Activated CD4-positive, CD25-positive, alpha-beta regulatory T cell treated with anti-CD3 and anti-CD28 coated beads, Interleukin-2, amount 50 U/mL, for 24 hours (primary cell): Measurements from ENCODE around the gene TTC22.
A peak's percentile ranks its signal among the peaks of the same experiment; 100 is the strongest.
"Not testable (repeated sequence)": the region's sequence is repeated elsewhere in the genome, so short reads cannot be mapped to it uniquely, and the experiment has no call there.

Source experiments
- ATAC-seq, 2 donors: fragments of 150-1000 bp; cut with Tn5 transposase; one replicate each; pipeline ENCODE4 v1.10.0; 2021; ENCODE audit warnings: mild to moderate bottlenecking in 1 of 2, moderate library complexity in 1 of 2

Gene TTC22

DNA sequence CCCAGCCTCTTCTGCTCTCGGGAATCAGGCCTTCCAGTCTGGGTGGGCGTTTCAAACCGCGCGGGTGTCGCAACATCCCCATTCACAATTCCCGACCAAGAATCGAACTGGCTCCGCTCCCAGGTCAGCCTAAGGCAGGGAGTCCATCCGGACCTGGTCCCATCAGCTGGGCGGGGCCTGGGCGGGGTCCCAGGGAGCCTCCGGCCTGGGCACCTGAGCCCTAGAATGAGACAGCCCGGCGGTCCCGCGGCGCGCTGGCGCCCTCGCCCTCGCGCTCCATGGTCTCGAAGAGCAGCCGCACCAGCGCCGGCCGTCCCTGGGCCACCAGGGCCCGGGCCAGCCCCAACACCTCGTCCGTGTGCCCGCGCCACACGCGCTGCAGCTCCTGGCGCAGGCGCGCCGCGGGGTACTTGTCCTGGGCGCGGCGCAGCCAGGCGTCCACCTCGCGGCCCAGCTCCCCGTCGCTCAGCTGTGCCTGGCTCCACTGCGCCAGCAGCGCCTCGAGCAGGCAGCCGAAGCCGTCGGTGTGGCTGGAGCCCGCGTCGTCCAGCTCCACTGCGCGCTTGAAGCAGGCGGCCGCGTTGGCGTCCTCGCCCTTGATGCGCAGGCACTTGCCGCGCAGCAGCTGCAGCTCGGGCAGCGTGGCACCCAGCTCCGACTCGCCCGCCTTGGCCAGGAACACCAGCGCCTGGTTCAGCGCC lies 19.9 kb downstream of the TTC22 start:
- no peak for ATAC-seq

DNA sequence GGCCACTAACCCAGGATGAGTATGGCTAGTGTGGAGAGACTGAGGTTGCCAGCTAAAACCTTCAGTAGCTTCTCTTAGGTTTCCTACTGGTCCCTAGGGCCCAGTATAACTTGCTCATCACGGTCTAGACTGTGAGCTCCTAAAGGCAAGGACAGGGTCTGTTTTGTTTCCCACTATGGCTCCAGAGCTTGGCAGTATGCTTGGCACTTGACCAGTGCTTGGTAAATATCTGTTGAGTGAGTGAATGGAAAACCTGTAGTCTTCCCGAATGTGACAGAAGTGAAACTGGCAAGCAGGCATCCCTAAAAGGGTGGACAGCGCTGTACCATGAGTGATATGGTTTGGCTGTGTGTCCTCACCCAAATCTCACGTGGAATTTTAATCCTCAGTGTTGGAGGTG lies 23.7 kb downstream of the TTC22 start:
- no peak for ATAC-seq

DNA sequence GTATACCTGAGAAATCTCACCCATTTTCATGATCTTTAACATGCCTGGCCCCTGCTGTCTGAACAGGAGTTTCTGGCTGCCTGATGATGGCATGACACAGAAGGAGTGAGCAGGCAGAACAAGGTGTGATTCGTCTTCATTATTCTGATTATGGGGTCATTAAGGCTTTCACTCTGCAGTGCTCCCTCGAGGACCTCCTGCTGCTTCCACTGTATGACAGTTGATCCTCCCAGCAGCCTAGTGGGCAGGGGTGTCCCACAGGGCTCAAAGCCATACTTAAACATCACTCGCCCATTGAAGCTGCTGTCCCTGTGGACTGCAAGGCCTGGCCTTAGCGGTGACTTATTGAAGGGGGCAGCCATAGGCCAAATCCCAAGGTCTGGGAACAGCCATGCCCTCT lies 24.1 kb downstream of the TTC22 start:
- ATAC-seq: no peak

DNA sequence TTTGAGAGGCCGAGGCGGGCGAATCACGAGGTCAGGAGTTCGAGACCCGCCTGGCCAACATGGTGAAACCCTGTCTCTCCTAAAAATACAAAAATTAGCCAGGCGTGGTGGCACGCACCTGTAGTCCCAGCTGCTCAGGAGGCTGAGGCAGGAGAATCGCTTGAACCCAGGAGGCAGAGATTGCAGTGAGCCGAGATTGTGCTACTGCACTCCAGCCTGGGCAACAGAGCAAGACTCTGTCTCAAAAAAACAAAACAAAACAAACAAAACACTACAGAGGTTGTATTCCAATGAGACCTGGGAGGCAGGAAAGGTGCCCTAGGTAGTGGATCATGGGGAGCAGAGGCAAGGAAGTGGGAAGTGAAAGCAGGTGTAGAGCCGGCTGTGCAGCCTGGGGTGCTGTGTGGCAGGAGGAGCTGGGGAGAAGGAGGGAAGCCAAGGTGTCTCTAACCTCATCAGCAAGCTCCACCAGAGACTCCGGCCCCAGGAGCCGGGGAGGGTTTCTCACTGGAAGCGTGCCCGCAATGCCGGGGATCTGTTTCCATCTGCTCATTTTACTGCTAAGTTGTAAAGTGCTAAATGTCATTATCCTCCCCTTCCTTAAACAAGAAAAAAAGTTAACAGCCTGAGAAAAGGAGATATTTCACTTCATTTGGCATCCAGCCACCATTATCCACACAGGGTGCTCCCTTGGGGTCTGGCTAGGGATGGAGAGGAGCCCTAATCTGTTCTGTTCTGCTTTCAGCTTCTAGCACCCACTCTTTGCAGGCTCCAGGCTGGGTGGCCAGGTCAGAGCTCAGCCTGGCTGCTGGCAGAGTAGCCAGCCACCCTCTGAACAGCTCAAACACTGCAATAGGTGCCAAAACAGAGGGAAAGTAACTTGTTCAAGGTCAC lies 25.0 kb downstream of the TTC22 start:
- not testable (repeated sequence) for ATAC-seq

DNA sequence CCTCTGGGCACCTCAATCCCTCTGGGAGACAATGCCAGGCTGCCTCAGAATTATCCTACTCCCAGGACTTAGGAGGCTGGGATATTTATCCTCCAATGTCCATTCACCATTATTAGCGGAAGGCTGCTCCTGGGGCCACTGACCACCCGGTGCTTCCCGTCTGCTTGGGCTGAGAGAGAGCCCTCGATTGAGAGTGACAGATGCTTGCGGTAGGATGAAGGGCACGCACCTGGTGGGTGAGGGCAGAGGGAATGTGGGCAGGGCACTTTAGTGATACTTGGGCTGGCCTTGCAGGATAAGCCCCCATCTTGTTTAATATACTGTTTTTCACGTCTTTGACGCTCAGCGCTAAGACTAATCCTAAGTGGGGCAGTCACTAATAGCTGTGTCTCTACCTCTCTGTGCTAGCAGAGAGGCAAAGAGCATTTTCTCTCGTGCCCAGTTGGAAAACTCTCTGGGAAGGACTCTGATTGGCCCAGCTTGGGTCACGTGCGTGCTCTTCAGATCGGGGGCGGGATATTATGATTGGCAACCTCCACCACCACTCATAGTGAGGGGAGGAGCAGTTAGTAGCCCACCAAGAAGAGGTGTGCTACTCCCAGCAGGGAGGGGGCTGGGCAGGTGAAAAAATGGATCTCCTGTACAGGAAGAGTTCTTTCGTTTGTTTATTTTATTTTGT lies 26.2 kb downstream of the TTC22 start:
- no peak for ATAC-seq

DNA sequence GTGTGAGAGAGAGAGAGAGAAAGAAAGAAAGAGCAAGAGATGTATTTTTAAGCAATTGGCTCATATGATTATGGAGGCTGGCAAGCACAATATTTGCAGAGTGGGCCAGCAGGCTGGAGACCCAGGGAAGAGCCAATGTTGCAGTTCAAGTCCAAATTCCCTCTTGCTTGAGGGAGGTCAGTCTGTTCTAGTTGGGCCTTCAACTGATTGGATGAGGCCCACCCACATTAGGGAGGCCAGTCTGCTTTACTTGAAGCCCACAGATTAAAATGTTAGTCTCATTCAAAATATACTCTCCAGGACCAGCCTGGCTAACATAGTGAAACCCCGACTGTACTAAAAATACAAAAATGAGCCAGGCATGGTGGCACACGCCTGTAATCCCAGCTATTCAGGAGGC lies 28.2 kb downstream of the TTC22 start:
- ATAC-seq: no peak

DNA sequence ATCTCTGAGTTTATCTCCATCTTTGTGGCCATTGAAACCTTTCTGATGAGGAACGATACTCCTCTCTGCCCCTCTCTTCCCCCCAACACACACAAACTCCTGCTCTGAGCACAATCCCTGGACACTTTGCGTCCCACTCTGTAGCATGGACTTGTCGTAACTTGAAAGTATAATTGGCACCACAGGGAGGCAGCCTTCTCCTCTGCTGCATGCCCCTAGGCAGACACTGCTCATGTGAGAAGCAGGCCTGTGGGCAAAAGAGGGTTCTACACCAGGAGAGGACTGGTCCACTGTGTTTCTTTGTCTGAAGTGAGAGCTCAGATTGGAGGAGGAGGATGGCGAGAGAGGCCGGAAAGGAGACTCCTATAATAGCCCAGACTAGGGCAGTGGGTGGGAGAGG lies 33.0 kb downstream of the TTC22 start:
- ATAC-seq: no peak

DNA sequence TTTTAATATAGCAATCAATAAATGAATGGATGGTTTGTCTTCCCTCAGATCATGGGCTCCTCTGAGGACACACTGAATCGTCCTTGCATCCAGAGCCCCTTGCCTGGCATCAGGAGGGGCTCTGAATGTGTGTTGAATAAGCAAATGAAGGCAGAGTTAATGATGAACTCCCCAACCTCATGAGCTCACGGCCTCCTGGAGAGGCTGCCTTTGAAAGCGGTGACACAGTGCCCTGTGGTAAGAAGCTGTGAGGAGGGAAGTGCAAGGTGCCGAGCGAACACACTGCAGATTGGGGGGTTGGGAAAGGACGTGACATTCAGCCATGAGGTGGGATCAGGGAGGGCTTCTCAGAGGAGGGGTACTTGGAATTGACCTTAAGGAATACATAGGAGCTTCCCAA lies 33.6 kb downstream of the TTC22 start:
- ATAC-seq: no peak

DNA sequence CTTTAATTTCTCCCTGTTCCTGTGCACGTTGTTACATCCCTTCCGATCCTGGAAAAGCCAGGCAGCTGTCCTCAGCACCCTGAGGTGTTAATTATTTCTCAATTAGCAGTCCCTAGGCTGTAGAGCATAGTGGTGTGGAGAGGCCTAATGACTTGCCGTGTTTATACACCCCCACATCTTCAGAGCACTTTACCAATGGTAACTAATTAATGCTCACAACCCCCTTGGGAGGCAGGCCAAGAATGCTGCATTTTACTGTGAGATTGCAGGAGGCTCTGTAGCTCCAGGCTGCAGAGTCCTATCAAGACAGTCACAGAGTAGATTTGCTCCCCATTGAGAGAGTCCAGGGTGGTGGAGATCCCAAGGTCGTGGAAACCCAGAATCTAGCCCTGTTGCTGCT lies 34.4 kb downstream of the TTC22 start:
- no peak for ATAC-seq

DNA sequence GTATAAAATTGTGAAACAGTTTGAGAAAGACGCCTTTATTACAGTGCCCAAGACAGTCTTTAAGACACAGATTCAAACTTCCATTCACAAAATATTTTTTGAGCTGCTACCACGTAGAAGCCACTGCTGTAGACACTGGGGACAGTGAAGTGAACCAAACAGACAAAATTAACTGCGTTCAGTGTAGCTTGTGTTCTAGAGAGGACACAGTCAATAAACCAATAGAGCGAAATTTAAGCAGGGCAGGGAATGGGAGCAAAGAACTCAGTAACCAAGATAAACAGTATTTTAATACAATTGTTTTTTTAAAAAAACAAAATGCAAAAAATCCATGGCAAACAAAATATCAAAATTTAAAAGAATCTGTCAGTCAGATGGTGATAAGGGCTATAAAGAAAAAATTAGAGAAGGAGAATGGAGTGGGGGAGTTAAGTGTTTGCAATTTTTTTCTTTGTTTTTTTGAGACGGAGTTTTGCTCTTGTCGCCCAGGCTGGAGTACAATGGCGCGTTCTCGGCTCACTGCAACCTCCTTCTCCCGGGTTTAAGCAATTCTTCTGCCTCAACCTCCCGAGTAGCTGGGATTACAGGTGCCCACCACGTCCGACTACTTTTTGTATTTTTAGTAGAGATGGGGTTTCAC lies 36.1 kb downstream of the TTC22 start:
- ATAC-seq: peak; percentile 4 to 8

DNA sequence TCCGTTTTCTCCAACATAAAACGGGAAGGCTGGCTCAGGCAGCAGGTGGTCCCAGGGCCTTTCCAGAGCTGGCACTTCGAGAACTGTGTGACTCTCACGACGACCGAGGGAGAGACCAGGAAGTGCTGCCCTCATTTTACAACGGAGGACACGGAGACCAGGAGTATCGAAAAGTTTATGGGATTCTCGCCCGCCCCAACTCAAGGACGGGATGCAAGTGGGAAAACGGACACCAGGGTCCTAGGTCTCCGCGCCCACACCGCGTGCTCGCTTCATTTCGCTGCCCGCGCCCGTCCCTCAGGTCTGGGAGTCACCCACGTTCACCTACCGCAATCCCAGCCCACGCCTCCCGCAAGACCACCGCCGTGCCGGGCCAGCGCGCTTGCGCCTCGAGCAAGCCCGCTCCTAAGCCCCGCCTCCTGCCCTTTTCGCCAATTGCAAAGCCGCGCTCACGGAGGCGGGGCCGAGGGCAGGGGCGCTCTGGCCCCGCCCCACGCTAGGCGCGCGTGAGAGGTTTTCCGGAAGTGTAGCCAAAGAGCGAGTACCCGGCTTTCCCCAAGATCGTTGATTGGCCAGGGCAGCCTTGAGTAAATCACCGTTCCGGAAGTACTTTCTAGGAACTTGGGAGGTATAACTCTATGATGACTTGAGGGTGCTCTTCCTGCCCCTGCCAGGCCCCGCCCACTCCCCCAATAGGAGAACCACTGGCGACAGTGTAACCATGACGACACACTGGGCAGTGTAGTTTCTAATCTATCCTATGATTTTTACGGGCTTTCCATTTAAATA lies 36.8 kb downstream of the TTC22 start, which contains the start of gene PARS2:
PARS2 (minus strand) TSS at position 391 of the 789 bp plus-strand sequence. CDS start 5,362 bp downstream, outside the sequence.
- ATAC-seq: peak; percentile 98

DNA sequence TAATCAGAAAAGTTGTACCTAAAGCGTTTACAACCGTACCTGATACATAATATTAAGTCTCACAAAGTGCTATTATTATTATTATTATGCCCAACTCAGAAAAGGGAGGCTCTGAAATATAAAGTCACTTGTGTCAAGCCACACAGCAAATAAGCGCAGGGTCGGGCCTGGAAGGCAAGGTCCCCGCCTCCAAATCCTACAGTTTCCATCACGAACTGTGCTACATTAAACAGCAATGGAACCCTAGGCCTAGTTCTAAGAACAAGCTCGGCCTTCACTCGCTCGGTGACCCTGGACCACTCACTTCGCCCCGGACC lies 37.3 kb downstream of the TTC22 start:
- ATAC-seq: no peak

DNA sequence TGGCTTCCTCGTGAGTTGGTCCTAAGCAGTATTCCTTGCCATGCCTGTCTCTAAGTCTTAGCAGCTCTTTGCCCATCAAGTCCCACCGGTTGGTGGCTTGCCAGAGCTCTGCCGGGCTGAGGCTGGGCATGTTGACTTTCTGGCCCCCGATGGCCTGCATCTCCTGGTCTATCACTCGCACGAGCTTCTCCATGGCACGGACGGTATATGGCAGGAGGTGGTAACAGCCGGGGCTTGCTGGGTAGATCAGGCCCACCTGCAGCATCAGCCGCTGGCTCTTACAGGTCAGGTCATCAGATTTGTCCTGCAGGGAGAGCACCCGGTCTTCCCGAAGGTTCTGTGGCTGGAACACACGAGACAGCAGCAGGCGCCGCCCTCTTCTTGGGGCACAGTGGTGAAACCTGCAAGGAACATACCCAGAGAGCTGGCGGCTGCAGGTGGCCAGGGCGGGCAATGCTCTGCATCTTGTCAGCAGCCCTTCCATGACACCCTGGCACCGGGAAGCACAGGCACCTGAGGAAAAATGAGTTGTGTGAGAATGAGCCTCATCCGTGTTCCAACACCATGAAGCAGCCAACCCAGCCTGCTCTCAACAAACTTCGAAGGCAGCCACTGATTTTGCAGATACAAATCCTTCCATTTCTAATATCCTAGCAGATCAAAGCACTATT lies 42.3 kb downstream of the TTC22 start:
- ATAC-seq: no peak

DNA sequence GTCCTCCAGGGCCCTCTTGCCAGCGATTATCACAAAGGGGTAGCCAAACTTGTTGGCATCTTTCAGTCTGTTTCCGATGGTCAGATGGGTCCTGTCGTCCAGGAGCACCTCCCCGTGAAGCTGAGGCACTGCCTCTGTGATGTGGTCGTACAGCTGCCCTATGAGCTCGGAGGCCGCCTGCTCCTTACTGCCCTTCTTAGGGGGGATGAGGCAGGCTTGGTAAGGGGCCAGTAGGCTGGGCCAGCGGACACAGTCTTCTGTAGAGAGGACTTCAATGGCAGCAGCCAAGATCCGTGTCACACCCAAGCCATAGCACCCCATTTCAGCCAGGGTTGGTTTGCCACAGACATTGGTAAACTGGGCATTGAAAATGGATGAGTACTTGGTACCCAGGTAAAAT lies 43.3 kb downstream of the TTC22 start:
- no peak for ATAC-seq

DNA sequence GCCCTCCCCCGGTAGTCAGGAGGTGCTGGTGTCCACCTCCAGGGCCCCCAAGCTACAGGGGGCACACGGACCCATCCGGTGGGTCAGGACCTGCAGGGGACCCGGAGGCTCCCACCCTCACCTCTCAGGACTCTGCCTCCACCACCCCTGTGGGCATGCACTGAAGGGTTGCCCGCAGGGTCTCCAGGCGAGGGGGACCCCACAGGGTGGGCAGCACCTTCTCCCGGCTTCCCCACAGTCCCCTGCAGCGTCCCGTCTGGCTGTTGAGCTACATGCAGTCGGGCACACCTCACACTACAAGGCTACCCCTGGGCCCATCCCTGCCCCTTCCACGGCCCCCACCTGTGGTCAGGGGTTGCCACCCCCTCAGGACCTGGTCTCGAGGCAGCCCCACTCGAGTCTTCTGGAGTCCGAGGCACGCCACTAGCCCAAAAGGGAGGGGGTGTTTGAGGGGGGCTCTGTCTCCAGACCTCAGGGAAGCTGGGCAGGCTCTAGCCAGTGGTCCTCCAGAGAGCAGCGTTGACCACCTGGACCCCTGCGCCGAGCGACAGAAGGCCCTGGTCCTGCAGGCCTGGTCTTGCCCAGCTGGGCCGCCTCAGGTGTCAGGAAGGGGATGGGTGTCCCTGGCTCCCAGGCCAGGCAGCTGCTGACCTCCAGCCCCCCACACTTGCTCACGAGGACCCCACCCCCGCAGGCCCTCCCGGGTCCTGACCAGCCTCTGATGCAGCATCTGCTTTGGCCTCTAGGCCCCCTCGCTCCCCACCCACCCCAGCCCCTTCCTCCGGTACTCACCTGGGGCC lies 46.4 kb downstream of the TTC22 start:
- no peak for ATAC-seq

DNA sequence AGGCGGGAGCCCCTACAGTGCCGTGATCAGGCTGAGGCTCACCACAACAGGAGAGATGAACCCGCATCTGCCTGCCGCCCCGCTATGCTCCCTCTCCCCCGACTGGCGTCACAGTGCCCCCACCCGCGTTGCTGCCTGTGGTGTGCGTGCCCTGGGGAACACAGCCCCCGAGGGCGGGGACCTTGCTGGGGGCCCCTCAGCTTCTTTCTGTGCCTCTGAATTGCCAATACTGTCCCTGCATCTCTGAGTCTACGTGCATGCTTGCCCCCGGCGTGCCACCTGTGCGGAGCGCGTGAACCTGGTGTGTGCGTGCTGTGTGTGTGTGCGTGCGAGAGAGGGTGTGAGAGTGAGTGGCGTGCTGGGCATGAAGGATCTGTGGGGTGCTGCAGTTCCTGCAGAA lies 47.1 kb downstream of the TTC22 start:
- no peak for ATAC-seq

DNA sequence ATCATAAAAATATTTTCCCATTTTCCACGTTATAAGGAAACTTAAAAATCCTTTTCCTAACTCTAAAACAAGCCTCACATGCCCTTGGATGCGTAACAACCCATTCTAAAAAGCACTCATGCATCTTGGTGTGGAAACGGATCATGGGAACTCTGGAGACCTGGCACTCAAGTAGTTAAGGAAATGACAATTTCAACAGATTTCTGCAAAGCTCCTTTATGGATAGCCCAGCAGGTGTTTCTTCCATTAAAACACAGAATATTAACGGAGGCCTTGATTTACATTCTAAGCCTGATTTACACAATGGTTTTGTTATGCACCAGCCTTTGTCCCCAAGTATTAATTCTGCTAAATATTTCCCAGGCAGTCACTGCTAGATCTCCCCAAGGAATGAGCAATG lies 49.7 kb downstream of the TTC22 start:
- no peak for ATAC-seq

DNA sequence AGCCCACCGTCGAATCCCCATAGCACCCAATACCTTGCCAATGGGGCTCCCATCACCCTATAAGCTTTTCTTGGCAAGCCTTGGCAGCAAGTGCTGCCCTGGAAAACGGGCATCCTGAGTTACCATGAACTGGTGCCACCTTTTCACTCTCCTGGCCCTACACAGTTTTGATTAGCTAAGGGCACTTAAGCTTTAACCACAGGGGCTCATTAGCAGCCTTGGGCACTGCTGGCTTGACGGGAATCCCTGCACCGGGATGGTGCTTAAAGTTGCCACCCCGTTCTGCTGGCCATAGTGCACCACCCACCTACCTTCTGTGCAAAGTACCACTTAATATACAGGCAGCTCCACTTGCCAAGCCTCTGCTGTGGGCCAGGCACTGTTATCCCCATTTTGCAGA lies 50.5 kb downstream of the TTC22 start:
- no peak for ATAC-seq

DNA sequence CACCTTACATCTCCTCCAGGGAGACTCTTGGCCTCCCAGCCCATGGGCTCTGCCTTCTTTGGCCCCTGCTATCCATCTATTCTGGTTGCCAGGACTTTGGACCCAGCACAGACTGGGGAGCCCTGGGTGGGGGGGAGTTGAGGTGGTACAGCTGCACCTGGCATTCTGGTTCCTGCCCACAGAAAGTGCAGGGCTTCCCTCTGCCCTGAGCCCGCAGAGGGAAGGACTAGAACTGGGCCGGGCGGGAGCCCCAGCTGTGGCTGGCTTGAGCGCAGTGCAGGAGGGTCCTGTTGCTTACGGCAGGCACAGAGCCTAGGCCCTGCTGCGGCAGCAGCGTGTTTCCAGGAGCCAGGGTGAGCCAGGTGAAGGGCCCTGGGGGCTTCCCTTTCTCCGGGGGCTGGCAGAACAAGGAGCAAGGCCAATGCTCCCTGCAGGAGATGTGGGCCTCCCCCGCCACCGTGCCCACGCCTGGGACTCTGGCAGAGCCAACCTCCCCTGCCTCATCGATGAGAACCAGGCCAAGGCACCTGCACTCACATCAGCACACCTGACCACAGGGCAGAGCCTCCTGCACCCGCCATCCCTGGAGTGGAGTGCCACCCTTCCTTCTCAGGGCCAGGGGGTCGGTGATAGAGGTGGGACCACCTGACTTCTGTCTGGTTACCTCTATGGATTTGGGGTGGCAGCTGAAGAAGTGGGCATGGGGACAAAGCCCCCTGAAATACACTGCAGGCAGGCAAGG lies 52.9 kb downstream of the TTC22 start:
- ATAC-seq: no peak

DNA sequence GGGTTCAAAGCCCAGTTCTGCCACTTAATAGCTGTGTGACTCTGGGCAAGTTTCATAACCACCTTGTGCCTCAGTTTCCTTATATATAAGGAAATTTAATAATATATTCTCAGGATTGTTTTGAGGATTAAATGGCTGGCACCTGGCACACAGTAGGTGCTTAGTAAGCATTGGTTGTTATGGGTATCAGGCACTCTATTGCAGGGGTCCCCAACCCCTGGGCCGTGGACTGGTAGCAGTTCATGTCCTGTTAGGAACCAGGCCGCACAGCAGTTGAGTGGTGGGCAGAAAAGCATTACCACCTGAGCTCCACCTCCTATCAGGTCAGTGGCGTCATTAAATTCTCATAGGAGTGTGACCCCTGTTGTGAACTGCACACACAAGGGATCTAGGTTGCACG lies 55.3 kb downstream of the TTC22 start:
- no peak for ATAC-seq
